Mononuclear cell (primary cell): ENCODE results near the gene JOSD1. TPM values are rescaled to one million over a fixed set of nuclear protein-coding genes. Genes with fewer than 3 reads are reported as not detected.

Experiments used
- H3K27me3 ChIP-seq: 2 replicates; pipeline ENCODE4 v1.6.0; 2011; ENCODE audit warnings: low read length, control low read depth; ENCODE audit not compliant: insufficient read depth
- H3K4me1 ChIP-seq: 2 replicates; pipeline ENCODE4 v1.5.1; 2011; ENCODE audit warnings: mild to moderate bottlenecking, low read length, control low read depth; ENCODE audit not compliant: insufficient read depth
- H3K4me3 ChIP-seq: 2 replicates; pipeline ENCODE4 v1.5.1; 2011; ENCODE audit warnings: mild to moderate bottlenecking, low read length, moderate library complexity
- H3K9me3 ChIP-seq: 2 replicates; pipeline ENCODE4 v1.5.1; 2011; ENCODE audit warnings: low read depth, mild to moderate bottlenecking, control low read depth, low read length
- total RNA-seq: library from RNA; depleted of rRNA; stranded (reverse); fragments of >200 nt; gene quantifications from one replicate; pipeline ENCODE4 v1.2.3, GENCODE V29; 2012

JOSD1 gene
- 187 TPM for total RNA-seq

DNA sequence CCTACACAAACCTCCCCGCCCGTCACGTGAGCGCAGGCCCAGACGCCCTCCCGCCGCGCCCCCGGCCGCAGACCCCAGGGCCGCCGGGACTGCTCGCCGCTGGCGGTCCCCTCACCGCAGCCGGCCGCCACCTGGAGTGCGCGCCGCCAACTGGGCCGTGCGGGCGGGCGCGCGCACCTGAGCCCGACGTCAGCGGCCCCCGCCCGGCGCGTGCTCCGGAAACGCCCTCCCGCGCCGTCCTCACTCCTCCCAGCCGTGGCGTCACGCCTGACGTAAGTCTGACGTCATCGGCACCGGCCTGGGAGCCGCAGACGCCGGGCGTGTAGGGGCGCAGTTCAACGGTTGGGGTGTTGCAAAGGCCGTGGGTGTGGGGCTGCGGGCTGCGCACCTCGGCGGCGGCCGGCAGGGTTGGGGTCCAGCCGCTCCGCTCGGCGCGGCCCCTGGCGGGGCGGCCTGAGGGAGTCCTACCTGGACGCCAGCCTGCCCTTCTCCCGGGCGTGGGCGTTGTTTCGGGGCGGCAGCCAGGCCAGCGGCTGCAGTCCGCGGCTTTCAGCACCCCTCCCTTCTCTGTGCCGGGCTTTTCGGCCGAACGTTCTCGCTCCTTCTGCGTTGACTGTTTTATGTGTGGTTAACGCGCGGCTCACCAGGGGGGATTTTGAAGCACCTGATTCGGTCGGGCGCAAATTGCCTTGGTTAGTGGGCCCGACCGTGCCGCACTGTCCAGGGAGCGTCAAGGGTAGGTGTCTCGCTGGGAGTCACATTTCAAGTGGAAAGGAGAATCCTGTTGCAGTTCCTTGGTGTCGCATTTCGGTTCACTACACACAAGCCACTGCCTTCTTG is at the start of gene JOSD1:
Gene JOSD1 (minus strand): TSS at position 155 of the 840 bp plus-strand sequence. CDS start 956 bp downstream, outside the sequence.
- Histone ChIP-seq H3K4me1 (peaks cover 61% of the 10 kb centered on the region), H3K4me3 (peak within 1 kb of the TSS; percentile 69), H3K27me3 (no peaks in the 10 kb centered on the region), H3K9me3 (no peaks in the 10 kb centered on the region)

DNA sequence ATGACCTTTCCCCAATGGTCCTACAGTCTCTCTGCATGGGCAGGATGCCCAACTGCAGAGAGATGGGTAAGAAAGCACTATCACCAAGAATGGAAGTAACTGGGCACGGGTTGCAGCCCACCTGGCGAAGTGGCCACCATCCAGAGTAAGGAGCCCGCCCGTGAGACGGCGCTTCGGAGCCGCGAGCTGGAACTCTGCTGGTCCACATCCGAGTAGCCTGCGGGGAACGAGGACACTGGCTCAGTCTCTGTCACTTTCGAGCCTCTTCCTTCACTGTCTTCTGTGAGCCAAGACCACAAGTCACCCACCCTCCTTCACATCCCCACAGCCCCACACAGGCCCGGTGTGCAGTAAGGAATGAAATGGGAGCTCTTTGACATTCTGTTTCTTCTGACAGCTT is 49.4 kb upstream of the JOSD1 start:
- H3K4me3 ChIP-seq: no peak overlapping the region
- H3K4me1 ChIP-seq: peaks cover 59% of the 10 kb centered on the region
- no peaks in the 10 kb centered on the region for H3K27me3 ChIP-seq
- no peaks in the 10 kb centered on the region for H3K9me3 ChIP-seq

DNA sequence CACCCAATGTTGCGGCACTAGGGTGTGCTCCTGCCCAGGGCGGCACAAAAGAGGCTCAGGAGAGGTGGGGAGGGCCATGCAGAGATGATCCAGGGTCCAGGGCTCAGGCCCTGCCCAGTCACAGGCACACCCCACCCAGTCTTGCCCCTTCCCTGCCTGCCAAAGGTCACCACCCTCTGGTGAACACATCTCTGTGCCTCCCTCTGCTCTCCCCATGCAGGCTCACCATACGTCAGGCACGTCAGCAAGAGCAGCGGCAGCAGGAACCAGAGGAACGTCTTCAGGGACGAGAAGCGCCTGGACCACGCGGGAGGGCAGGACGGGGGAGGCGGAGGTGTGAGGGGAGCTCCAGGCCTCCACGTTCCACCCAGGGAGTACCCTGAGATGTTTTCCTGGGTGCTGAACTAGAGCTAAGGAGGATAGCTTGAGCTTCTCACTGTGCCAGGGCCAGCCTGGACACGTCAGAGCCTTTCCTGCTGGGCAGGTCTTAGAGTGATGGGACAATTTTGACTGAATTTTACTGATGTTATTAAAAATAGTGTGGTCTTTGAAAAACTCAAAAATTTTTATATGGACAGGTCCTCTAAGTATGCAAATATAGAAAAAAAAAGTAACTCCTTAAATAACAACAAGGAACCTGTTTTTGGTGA is 47.9 kb upstream of the JOSD1 start:
- H3K27me3 ChIP-seq: no peaks in the 10 kb centered on the region
- H3K9me3 ChIP-seq: no peaks in the 10 kb centered on the region
- no peak overlapping the region for H3K4me3 ChIP-seq
- peaks cover 51% of the 10 kb centered on the region for H3K4me1 ChIP-seq

DNA sequence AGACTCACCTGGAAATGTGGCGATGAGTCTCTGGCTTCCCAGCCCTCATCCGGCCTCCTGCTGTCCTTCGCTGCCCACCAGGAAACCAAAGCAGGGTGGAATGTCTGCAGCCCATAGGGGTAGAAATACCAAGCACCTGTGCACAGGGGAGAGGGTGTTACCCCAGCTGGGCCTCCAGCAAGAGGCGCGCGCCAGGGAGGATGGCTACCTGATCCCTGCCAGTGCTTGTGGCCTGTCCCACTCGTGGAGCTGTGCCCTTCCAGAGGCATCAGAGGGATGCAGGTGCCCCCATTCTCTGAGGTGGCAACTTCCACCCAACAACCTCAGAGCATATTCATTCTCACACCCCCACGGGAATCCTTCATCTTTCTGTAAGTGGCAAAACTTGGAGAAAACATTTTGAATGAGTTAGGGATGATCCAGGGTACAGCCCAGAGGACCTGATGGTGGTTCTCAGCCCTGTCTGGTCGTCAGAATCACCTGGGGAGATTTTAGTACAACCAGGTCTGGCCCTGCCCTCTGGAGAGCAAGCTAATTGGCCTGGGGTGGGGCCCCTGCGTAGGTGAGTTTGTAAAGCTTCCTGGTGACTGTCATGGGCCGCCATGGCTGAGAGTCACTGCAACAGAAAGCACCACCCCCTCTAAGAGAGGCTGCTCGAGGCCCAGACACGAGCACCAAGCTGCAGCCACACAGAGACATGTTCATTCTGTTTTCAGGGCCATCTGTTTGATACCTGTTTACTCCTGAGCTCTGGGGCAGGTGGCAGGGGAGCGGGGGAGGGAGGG is 45.1 kb upstream of the JOSD1 start:
- Histone ChIP-seq H3K4me1 (peaks cover 23% of the 10 kb centered on the region), H3K27me3 (no peaks in the 10 kb centered on the region), H3K9me3 (no peaks in the 10 kb centered on the region), H3K4me3 (no peak overlapping the region)

DNA sequence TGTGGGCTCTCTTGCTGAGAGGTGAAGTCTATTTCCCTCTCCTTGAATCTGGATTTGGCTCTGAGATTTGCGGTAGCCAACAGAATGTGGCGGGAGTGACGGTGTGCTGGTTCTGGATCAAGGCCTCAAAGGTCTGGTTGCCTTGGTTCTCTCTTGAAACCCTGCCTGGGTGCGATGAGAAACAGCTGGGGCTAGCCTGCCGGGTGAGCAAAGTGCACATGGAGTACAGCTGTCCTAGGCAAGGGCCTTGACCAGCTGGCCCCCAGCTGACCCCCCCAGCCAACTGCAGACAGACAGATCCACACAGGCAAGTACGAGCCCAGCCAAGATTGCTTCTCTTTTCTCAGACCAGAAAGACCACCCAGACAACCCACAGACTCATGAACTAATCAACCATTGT is 44.2 kb upstream of the JOSD1 start:
- no peaks in the 10 kb centered on the region for H3K27me3 ChIP-seq
- H3K9me3 ChIP-seq: no peaks in the 10 kb centered on the region
- peaks cover 14% of the 10 kb centered on the region for H3K4me1 ChIP-seq
- no peak overlapping the region for H3K4me3 ChIP-seq

DNA sequence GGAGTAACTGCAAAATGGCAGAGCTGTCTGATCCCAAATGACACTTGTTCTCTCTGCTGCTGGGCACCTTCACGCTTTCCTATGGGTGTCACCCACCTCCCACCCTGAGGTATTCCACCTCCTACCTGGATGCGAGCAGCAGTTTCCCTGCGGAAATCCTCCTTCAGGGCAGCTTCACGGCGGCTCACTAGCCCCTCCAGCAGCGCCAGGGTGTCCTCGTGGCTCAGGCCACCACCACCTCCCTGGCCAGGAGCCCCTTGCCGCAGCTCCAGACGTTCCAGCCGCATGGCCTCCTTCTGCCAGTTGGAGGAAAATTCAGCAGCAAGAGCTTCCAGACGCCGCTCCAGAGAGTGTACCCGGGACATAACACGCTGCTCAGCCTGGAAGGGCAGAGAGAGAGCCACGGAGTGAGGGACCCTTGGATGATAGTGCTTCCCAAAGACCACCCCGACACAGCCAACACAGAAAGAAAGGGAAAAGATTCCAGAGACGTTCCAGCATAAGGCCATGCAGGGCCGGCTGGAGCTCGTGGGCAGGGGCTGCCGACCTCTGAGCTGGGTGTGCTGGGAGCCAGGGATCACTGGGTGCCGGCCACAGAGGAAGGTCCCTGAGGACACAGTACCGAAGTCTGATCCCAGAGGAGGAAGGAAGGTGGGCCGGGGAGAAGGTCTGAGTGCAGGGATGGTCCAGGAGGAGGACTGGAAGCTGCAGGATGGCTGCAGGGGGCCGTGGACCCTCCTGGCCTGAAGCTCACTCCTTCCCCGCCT is 41.6 kb upstream of the JOSD1 start:
- Histone ChIP-seq H3K4me1 (peaks cover 16% of the 10 kb centered on the region), H3K27me3 (no peaks in the 10 kb centered on the region)

DNA sequence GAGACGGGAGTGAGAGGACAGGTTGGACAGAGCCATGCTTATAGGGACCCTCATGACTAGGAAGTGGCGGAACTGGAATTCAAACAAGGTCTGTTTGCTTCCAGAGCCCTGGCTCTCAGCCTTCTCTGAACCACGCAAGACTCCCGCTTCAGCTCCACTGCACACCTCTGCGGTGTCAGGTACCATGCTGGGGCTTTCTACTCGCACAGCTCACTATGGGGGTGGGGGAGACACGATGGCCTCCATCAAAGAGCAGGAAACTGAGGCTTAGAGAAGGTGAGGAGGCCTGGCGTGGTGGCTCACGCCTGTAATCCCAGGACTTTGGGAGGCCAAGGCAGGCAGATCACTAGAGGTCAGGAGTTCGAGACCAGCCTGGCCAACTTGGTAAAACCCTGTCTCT is 40.8 kb upstream of the JOSD1 start:
- H3K27me3 ChIP-seq: no peaks in the 10 kb centered on the region
- H3K9me3 ChIP-seq: no peaks in the 10 kb centered on the region
- H3K4me1 ChIP-seq: peaks cover 16% of the 10 kb centered on the region
- H3K4me3 ChIP-seq: no peak overlapping the region

More for the DNA sequence above, 41.6 kb upstream of the JOSD1 start:
- Histone ChIP-seq H3K9me3 (no peaks in the 10 kb centered on the region), H3K4me3 (no peak overlapping the region)

DNA sequence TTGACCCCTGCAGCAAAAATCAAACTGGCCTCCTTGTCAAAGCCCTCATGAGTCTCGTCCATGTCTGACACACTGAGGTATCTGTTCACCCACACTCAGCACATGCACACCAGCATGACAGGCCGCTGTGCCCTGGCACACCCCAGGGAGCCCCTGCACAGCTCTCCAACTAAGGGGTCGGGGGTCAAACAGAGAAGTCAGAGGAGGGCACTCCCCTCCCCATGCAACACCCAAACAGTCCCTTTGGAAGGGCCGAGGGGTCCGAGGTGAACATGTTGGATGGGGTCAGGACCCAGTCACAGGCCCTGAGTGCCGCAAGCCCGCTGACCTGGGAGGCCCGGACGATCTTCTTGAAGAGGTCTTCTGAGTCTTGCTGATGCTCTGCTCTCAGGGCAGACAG is 40.4 kb upstream of the JOSD1 start:
- no peak overlapping the region for H3K4me3 ChIP-seq
- H3K9me3 ChIP-seq: no peaks in the 10 kb centered on the region
- no peaks in the 10 kb centered on the region for H3K27me3 ChIP-seq
- peaks cover 16% of the 10 kb centered on the region for H3K4me1 ChIP-seq

DNA sequence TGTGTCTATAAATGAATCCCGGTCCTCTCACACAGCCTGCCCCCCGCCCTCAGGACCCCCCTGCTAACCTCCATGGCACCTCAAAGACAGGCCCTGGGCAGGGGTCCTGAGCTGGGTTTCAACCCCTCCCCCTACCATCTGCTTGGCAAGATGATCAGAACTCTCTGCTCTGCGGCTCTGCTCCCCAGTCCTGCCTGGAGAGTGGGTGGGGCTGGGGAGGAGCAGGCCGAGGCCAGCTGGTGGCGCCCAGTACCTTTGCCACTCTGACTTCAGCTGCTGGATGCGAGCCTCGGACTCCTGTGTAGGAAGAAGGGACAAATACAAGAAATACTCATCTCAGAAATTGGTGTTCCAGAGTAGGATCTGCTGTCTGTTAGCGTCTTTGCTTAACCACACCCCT is 40.0 kb upstream of the JOSD1 start:
- no peak overlapping the region for H3K4me3 ChIP-seq
- H3K27me3 ChIP-seq: no peaks in the 10 kb centered on the region
- H3K4me1 ChIP-seq: peaks cover 16% of the 10 kb centered on the region
- H3K9me3 ChIP-seq: no peaks in the 10 kb centered on the region

DNA sequence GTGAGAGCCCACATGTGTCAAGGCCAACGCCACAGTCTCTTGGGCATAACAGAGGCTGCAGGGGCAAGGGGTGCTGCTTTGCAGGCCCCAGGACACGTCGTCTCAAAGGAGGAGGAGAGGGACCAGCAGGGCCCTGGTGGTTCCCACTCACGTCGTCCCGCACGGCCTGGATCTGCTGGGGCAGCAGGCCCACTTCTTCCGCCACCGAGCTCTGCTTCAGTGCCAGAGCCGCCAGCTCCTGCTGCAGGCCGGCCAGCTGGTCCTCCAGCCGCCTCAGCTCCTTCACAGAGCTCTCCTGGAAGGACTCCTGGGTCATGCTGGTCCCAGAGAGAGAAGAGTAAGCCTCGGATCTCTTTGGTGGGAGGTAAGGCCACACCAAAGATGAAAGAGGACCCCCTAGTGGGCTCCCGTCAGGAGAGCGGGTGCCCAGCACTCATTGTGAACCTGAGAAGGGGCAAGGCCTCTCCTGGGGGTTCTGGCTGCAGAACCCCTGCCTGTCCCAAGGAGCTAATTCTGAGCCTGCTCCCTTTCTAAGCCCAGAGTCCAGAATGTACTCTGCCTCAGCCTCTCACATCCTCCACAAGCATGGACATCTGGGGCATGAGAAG is 39.5 kb upstream of the JOSD1 start:
- Histone ChIP-seq H3K9me3 (no peaks in the 10 kb centered on the region), H3K4me3 (no peak overlapping the region), H3K4me1 (peaks cover 16% of the 10 kb centered on the region), H3K27me3 (no peaks in the 10 kb centered on the region)

DNA sequence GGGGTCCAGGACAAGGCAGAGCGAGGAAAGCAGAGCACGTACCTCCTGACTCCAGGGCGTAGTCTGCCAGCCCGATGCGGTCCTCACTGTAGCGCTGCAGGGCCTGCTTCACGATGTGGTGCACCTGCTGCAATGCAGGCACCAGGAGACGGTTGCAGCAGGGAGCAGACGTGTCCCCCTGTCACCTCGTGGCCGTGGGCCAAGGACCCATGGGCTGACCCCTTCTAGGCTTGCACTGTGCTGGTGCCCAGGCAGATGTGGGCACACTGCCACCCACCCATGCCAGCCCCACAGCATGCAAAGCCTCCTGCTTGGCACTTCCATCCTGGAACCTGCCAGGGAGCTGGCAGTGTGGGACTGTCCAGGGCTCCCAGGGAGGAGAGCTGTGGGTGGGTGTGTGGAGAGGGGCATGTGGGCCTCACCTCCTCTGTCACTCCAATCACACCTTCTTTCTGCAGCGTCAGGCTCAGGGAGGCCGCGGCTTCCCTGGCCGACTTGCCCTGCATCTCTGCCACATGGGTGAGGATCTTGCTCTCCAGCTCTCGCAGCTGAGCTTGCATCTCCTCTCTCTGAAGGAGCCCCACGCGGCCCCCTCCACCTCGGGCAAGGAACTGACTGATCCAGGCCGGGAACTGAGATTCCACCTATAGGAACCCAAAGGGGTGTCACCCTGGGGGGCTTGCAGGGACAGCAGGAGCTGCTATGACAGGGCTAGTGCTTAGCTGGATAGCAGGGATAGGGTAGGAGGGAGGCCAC is 38.7 kb upstream of the JOSD1 start:
- Histone ChIP-seq H3K27me3 (no peaks in the 10 kb centered on the region), H3K4me1 (peaks cover 21% of the 10 kb centered on the region), H3K4me3 (no peak overlapping the region), H3K9me3 (no peaks in the 10 kb centered on the region)

DNA sequence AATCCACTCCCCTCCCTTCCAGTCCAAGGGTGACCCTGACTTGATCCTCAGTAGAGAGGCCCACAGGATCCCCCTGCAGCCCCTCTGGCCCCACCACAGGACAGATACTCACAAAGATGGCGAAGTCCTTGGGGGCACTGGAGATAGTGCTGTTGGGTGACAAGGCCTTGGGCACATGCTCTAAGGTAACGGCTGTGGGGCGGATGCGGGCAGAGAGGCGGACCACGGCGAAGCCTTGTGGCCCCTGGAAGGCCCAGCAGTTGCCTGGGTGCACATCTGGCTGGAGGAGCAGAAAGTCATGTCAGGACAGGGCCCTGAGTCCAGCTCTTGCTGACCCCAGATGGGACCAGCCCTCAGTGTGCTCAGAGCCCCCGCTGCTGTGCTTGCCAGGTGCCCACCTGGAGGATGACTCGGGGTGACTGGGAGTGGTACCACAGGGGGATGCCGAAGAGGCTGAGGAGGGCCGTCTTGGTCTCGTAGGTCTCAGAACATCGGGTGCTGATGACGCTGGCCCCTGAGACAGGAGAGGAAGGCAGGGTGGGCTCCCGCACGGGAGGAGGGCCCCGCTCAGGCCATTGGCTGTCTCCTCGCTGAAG is 37.8 kb upstream of the JOSD1 start:
- Histone ChIP-seq H3K9me3 (no peaks in the 10 kb centered on the region), H3K27me3 (no peaks in the 10 kb centered on the region), H3K4me1 (peaks cover 25% of the 10 kb centered on the region), H3K4me3 (no peak overlapping the region)

DNA sequence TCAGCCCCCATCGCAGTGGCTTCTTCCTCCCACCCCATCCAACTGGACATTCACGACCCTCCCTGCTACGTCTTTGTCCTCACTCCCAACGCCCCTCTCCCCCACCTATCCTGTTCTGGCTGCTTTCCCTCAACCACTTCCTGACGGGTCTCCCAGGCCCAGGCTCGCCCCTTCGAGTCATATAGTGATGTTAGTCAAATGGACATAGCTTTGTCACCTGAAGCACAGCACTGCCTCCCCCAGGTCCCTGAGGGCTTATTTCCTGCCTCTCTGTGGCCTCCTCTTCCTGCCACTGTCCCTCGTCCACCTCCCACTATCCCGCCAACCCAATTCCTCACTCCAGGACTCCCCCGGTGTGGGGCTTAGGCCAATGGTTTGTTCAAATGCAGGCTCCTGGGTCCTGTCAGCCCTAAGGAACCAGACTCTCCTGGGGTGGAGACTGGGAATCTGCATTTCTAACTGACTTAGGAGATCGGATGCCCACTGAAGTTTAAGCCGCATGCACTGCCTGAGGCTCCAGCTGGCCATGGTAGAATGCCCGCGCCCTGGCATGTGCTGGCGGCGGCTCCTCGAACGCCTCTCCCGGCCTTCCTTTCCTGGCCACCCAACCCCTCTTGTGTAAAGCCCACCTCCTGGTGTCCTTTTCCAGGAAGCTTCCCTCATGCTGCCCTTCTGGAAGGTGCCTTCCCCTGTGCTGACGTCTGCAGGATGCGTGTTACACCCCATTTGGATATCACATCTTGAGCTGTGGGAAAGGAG is 36.7 kb upstream of the JOSD1 start:
- H3K27me3 ChIP-seq: no peaks in the 10 kb centered on the region
- H3K4me3 ChIP-seq: no peak overlapping the region
- H3K9me3 ChIP-seq: no peaks in the 10 kb centered on the region
- H3K4me1 ChIP-seq: peaks cover 33% of the 10 kb centered on the region
